Adrenal gland (tissue), 5 donors: Measurements from ENCODE around the gene FLRT1.

Experiments
- POLR2A ChIP-seq, 2 donors: fragments of 450-650 bp; IDR thresholded peaks; one replicate each; pipeline ENCODE4 v1.6.1; 2017; ENCODE audit warnings: antibody characterized with exemption in 2 of 2, mild to moderate bottlenecking in 2 of 2, moderate library complexity in 1 of 2
- TF ChIP-seq, protein P1 (sequence below), 6 experiments: fragments of 450-650 bp in 4 of 6; fragments of 200-600 bp in 2 of 6; sonication (generic) in 1 of 6; IDR thresholded peaks; 1 replicate in 5 of 6; 2 replicates in 1 of 6; pipeline versions ENCODE4 v1.5.1 to v1.8.0; 2016 to 2021; ENCODE audit warnings: antibody characterized with exemption in 6 of 6, mild to moderate bottlenecking in 2 of 6, moderate library complexity in 1 of 6
- donor health status: DM: no; HTN: no; CAD: no.

DNA sequence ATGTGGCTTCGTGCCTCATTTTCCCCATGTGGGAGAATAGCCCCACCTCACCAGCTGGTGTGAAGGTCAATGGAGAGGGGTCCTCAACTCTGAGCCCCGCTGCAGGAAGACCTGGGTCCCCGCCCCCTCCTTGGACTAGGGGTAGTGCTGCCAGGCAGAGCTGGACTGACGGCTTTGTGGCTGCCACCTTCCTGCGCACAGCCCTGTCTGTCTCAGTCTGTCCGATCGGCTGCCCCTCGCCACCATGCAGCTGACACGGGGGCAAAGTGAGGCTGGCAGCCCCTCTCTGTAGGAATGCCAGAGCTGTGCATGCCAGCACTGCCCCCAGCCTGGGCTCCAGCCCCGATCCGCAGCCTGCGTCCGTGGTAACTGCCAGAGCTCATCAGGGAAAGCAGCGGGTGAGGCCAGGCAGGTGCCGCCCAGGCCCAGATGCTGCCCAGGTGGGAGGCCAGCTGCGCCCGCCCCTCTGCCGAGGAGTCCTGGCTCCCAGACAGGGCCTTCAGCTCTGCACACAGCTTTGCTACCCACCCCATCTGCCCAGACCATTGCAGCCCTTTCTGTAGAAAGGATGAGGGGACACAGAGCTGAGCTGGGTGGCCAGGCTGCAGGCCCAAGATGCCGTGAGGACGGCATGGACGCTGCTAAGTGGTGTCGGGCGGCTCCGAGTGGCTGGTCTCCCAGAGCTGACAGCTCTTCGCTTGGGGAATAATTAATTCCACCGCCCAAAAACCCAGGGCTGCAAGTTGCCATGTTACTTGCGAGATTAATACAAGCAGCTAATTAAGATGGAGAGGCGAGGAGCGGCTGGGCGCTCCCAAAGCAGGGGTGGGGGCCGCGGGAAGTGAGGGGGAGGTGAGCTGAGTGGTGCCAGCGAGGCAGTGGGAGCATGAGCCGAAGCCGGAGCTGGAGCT, 19.5 kb upstream of the FLRT1 start:
- TF ChIP-seq, protein P1, sequence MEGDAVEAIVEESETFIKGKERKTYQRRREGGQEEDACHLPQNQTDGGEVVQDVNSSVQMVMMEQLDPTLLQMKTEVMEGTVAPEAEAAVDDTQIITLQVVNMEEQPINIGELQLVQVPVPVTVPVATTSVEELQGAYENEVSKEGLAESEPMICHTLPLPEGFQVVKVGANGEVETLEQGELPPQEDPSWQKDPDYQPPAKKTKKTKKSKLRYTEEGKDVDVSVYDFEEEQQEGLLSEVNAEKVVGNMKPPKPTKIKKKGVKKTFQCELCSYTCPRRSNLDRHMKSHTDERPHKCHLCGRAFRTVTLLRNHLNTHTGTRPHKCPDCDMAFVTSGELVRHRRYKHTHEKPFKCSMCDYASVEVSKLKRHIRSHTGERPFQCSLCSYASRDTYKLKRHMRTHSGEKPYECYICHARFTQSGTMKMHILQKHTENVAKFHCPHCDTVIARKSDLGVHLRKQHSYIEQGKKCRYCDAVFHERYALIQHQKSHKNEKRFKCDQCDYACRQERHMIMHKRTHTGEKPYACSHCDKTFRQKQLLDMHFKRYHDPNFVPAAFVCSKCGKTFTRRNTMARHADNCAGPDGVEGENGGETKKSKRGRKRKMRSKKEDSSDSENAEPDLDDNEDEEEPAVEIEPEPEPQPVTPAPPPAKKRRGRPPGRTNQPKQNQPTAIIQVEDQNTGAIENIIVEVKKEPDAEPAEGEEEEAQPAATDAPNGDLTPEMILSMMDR (IDR thresholded peaks at IDR 0.05), result no peak
- no peak for TF ChIP-seq POLR2A (IDR thresholded peaks at IDR 0.05)
